GM12891 (cell line): Measurements from ENCODE around the gene RNF186.

Experiments
- POLR2A ChIP-seq: IDR thresholded peaks from 2 replicates; pipeline ENCODE4 v1.6.1; 2011; ENCODE audit warnings: low read depth, low read length, control low read depth
- POLR2AphosphoS5 ChIP-seq: IDR thresholded peaks from 2 replicates; pipeline ENCODE4 v1.6.1; 2011; ENCODE audit warnings: low read depth, low read length, control low read depth
- POU2F2 ChIP-seq: IDR thresholded peaks from 2 replicates; pipeline ENCODE4 v1.6.1; 2011; ENCODE audit warnings: low read depth, mild to moderate bottlenecking, control low read depth, low read length, moderate library complexity

- no peak for TF ChIP-seq POLR2A
- TF ChIP-seq POLR2AphosphoS5 = no peak
- TF ChIP-seq POU2F2 = no peak
Observed at GRCh38 chr1:19811206-19811851, 3.8 kb downstream of the RNF186 start.
